IMR-90 (cell line): ENCODE measurements around the gene HAUS7. TPM values are rescaled to one million over a fixed set of nuclear protein-coding genes. Genes with fewer than 3 reads are reported as not detected.

Experiments used
- microRNA-seq, 2 experiments: library from miRNA; stranded (forward) in 1 of 2; unstranded in 1 of 2; fragments of 10-50 nt in 1 of 2; fragments of <30 nt in 1 of 2; gene quantifications in 1 of 2; microRNA quantifications in 1 of 2; one replicate each; pipeline versions ENCODE3 to v1.1.0; 2013 to 2020; ENCODE audit not compliant: insufficient read depth in 1 of 2, insufficient read length in 1 of 2, unreplicated experiment in 1 of 2
- polyA plus RNA-seq, 3 experiments: library from polyadenylated mRNA; depleted of rRNA; stranded (reverse); fragments of >200 nt; gene quantifications; 2 replicates each; pipeline ENCODE4 v1.2.3, GENCODE V29; 2012; ENCODE audit warnings: low replicate concordance in 1 of 3
- small RNA-seq, 5 experiments: library from RNA; depleted of rRNA; stranded (forward); fragments of <200 nt; gene quantifications; one replicate each; pipeline ENCODE3, GENCODE V24; 2012
- total RNA-seq: library from RNA; depleted of rRNA; stranded (reverse); fragments of >200 nt; gene quantifications from 2 replicates; pipeline ENCODE4 v1.2.3, GENCODE V29; 2012; rRNA removed

HAUS7 gene
- total and polyA plus RNA-seq, 2 of the 4 experiments (the other 2 are of a cell fraction), result 10.8 to 25.9 TPM

Small RNA genes lying within 50 kb of the gene (microRNA-seq; reads per million reads assigned to microRNA genes)
- gene RN7SL667P (ENCODE audit: insufficient read depth, insufficient read length), result not detected

Small RNA genes lying within 50 kb of the gene (small RNA-seq; reads per million reads assigned to genes)
- 0 reads per million in 5 experiments for gene RN7SL667P

Other genes starting within 250 kb of the HAUS7 start
- gene PNMA6F, start 148.8 kb downstream of the HAUS7 start, total RNA-seq, result not detected in 2 replicates
- gene PNMA6F, start 148.8 kb downstream of the HAUS7 start, polyA plus RNA-seq (2012; rRNA removed), result not detected in 2 replicates
- 6.6 and 8.3 TPM in 2 replicates for gene ZNF275, start 136.4 kb downstream of the HAUS7 start, total RNA-seq
- gene ZNF275, start 136.4 kb downstream of the HAUS7 start, polyA plus RNA-seq (2012; rRNA removed), result 9.4 and 9.7 TPM in 2 replicates
- not detected in 2 replicates for gene PNMA6E, start 69.2 kb downstream of the HAUS7 start, total RNA-seq
- not detected in 2 replicates for gene PNMA6E, start 69.2 kb downstream of the HAUS7 start, polyA plus RNA-seq (2012; rRNA removed)
- gene ZFP92, start 59.1 kb downstream of the HAUS7 start, total RNA-seq, result under 0.01 TPM in 2 replicates
- gene ZFP92, start 59.1 kb downstream of the HAUS7 start, polyA plus RNA-seq (2012; rRNA removed), result 0.03 and 0.04 TPM in 2 replicates
- 0.36 and 0.56 TPM in 2 replicates for gene TREX2, start 24.5 kb downstream of the HAUS7 start, total RNA-seq
- 0.84 and 1.1 TPM in 2 replicates for gene TREX2, start 24.5 kb downstream of the HAUS7 start, polyA plus RNA-seq (2012; rRNA removed)
- gene BGN, start 24.4 kb upstream of the HAUS7 start, total RNA-seq, result 10.0 and 11.3 TPM in 2 replicates
- gene BGN, start 24.4 kb upstream of the HAUS7 start, polyA plus RNA-seq (2012; rRNA removed), result 269 and 298 TPM in 2 replicates
- under 0.01 TPM in 1 of 2 replicates, not detected in the other for gene ATP2B3, start 47.1 kb upstream of the HAUS7 start, total RNA-seq
- 0.03 and 0.06 TPM in 2 replicates for gene ATP2B3, start 47.1 kb upstream of the HAUS7 start, polyA plus RNA-seq (2012; rRNA removed)
- gene CCNQ, start 128.6 kb upstream of the HAUS7 start, total RNA-seq, result 26.9 and 27.6 TPM in 2 replicates
- gene CCNQ, start 128.6 kb upstream of the HAUS7 start, polyA plus RNA-seq (2012; rRNA removed), result 35.2 and 39.1 TPM in 2 replicates
- under 0.01 TPM in 2 replicates for gene DUSP9, start 176.6 kb upstream of the HAUS7 start, total RNA-seq
- gene DUSP9, start 176.6 kb upstream of the HAUS7 start, polyA plus RNA-seq (2012; rRNA removed), result 0.09 and 0.16 TPM in 2 replicates
- gene PNCK, start 203.2 kb upstream of the HAUS7 start, total RNA-seq, result 0.18 TPM in 1 of 2 replicates, not detected in the other
- gene PNCK, start 203.2 kb upstream of the HAUS7 start, polyA plus RNA-seq (2012; rRNA removed), result 0.13 and 0.22 TPM in 2 replicates
- 6.7 and 7.2 TPM in 2 replicates for gene SLC6A8, start 217.3 kb upstream of the HAUS7 start, total RNA-seq
- 21.1 and 25.5 TPM in 2 replicates for gene SLC6A8, start 217.3 kb upstream of the HAUS7 start, polyA plus RNA-seq (2012; rRNA removed)